Esophagus squamous epithelium (tissue), 4 donors: Measurements from ENCODE around the gene SEPTIN2.

Experiments used
- CTCF ChIP-seq, 6 experiments: fragments of 450-650 bp in 4 of 6; fragments of 200-600 bp in 2 of 6; sonication (generic) in 2 of 6; IDR thresholded peaks; one replicate each; pipeline ENCODE4 v1.5.1; 2016 to 2019; ENCODE audit warnings: antibody characterized with exemption in 6 of 6, mild to moderate bottlenecking in 4 of 6, moderate library complexity in 4 of 6
- POLR2A ChIP-seq, 4 donors: fragments of 450-650 bp; IDR thresholded peaks; one replicate each; pipeline ENCODE4 v1.6.1; 2017; ENCODE audit warnings: antibody characterized with exemption in 4 of 4, mild to moderate bottlenecking in 4 of 4, moderate library complexity in 3 of 4

- TF ChIP-seq POLR2A (IDR thresholded peaks at IDR 0.05) (peak in 3 of 4 donors; percentile 41 to 88 (median 82)), CTCF (IDR thresholded peaks at IDR 0.05) (peak in 1 of 6 experiments; percentile 9)
Measured at GRCh38 chr2:241355983-241356870, 40.5 kb downstream of the SEPTIN2 start, which contains the start of gene FARP2.
